LNCAP (cell line): ENCODE data around the gene LMTK3.

Experiments
- TF ChIP-seq, protein P1 (sequence below): fragments of 450-650 bp; IDR thresholded peaks from 2 replicates; pipeline ENCODE4 v1.5.1; 2017; ENCODE audit warnings: mild to moderate bottlenecking

Gene LMTK3

DNA sequence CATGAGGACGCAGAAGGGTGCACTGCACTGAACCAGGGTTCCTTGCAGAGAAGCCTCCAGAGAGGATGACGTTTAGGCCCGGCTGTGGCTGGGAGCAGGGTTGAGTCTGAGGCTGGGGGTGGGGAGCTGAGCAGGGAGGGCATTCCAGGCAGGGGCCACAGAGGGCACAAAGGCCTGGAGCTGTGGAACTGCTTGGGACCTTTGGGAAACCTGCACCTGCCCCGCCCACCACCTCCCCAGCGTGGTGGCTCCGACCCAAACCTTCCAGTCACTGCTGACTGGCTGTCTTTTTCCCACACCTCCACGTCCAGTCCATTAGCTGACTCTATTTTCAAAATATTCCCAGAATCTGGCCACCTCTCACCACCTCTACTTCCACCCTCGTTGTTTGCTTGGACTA lies 4.9 kb upstream of the LMTK3 start:
- TF ChIP-seq, protein P1, sequence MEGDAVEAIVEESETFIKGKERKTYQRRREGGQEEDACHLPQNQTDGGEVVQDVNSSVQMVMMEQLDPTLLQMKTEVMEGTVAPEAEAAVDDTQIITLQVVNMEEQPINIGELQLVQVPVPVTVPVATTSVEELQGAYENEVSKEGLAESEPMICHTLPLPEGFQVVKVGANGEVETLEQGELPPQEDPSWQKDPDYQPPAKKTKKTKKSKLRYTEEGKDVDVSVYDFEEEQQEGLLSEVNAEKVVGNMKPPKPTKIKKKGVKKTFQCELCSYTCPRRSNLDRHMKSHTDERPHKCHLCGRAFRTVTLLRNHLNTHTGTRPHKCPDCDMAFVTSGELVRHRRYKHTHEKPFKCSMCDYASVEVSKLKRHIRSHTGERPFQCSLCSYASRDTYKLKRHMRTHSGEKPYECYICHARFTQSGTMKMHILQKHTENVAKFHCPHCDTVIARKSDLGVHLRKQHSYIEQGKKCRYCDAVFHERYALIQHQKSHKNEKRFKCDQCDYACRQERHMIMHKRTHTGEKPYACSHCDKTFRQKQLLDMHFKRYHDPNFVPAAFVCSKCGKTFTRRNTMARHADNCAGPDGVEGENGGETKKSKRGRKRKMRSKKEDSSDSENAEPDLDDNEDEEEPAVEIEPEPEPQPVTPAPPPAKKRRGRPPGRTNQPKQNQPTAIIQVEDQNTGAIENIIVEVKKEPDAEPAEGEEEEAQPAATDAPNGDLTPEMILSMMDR = no peak

GRCh38 chr19:48514123-48514458 lies 2.5 kb upstream of the LMTK3 start:
- TF ChIP-seq, protein P1 = no peak

DNA sequence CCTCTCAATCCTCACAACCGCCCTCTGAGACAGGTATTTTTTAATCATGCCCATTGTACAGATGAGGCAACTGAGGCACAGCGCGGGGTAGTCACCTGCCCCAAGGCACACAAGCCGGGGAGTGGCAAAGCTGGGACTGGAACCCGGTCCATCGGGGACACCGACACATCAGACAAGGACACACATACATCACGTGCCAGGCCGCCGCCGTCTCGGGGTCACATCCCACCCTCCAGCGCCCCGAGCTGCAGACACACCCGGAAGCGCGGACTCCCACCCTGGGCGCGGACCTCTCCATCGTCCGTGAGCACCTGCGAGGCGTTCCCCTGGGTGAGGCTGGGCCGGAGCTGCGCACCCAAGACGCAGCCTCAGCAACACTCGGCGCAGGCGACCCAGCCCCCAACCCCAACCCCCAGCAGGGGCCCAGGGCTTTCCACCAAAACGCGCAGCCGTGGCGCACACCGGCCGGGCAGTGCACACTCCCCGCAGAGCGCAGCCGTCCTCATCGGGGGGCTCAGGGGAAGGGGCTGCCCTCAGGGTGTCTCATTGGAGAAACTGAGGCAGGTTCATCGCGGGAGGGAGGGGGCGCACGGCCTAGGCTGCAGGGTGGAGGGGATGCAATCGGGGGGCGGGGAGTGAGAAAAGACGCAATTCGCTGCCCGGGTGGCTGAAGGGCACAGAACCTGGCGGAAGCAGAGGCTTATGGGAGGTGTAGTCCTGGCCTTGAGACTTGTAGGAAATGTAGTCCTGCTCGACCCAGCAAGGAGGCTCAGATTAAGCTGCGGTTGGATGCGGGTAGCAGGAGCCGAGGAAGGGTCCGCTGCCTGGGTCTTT lies 1.9 kb upstream of the LMTK3 start:
- TF ChIP-seq, protein P1 = no peak

DNA sequence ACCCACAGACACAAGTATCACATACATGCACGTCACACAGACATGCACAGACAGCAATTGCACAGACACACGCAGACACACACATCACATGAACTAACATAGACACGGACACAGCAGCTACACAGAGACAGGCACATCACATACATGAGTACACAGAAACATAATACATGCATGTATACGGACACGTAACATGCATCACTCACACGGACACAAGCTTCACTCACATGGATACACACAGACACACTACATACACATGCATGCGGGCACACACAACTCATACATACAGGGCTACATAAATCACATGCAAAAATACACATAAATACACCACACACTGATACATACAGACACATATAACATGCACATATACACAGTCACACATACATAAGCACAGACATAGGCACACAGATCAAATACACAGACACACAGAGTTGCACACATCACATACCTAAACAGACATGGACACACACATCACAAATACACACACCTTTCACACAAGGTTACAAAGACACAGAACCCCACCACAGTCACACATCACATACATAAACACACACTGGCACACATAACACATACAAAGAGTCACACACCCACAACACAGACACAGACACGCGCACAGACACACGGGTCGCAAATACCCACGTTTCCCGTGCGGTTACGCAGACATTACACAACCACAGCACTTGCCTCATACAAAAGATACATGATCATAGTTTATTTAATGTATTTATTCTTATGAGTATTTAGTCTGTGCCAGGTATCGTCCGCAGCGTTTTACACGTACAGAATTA lies 1.1 kb upstream of the LMTK3 start:
- TF ChIP-seq, protein P1 = no peak

GRCh38 chr19:48511321-48511731 lies 309 bp downstream of the LMTK3 start:
- TF ChIP-seq, protein P1 = no peak

- TF ChIP-seq, protein P1 = no peak
Observed at GRCh38 chr19:48510421-48511268, 990 bp downstream of the LMTK3 start.

DNA sequence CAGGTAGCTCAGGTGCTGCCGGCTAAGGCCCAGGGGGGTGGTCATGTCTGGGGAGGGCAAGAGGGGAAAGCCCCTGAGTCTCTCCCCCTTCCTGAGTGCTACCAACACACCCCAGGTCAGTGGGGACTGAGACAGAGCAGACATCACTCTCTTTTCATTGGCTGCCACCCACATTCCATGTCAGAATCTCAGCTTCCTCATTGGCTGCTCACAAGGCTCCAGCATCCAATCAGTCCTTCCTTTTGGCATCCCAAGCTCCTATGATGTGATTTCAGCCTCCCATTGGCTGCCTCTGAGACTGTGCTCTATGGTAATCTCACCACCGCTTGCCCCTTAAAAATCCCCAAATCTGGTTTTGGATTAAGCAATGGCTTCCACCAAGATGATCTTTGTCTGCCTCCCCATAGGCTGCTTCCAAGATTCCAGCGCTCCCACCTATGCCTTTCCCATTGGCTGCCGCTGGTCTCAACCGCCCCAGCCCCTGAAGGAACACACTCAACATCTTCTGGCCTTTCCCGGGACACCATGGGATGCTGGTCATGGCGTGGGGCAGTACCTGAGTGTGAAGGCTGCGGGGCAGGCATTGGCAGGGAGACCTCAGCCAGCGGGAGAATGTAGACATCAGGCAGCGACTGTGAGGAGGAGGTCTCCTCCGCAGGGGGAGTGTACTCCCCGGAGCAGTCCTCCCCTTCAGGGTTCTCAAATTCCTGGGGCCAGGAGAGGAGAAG lies 2.0 kb downstream of the LMTK3 start:
- TF ChIP-seq, protein P1 = no peak
